Neural cell (in vitro differentiated cells): ENCODE measurements around the gene SH3BP4. TPM values are rescaled to one million over a fixed set of nuclear protein-coding genes. Genes with fewer than 3 reads are reported as not detected.

Experiments used
- H2AFZ ChIP-seq: fragments of 200-600, 300-800 bp; sonication (generic), shearing (Covaris generic); 2 replicates; pipeline ENCODE4 v1.6.0; 2014; ENCODE audit warnings: low read depth, mild to moderate bottlenecking, antibody characterized with exemption, low read length, moderate library complexity
- H3F3A ChIP-seq: fragments of 200-600 bp; shearing (Covaris generic); 2 replicates; pipeline ENCODE4 v1.6.1; 2016; ENCODE audit warnings: mild to moderate bottlenecking, moderate library complexity, mixed read lengths, antibody characterized with exemption, low read length; ENCODE audit not compliant: insufficient read depth, poor library complexity, severe bottlenecking
- H3K27ac ChIP-seq: fragments of 200-600, 300-800 bp; sonication (generic), shearing (Covaris generic); 2 replicates; pipeline ENCODE4 v1.5.1; 2014; ENCODE audit warnings: mild to moderate bottlenecking, low read length, moderate library complexity
- H3K27me3 ChIP-seq: fragments of 300-800, 200-600 bp; sonication (generic), shearing (Covaris generic); 2 replicates; pipeline ENCODE4 v1.6.0; 2014; ENCODE audit warnings: mild to moderate bottlenecking, low read depth, low read length, moderate library complexity; ENCODE audit not compliant: insufficient read depth
- H3K36me3 ChIP-seq: fragments of 300-800, 200-600 bp; sonication (generic), shearing (Covaris generic); 2 replicates; pipeline ENCODE4 v1.5.1; 2014; ENCODE audit warnings: mild to moderate bottlenecking, antibody characterized with exemption, low read length, moderate library complexity; ENCODE audit not compliant: insufficient read depth
- H3K4me2 ChIP-seq: fragments of 300-800, 200-600 bp; sonication (generic), shearing (Covaris generic); 2 replicates; pipeline ENCODE4 v1.6.0; 2014; ENCODE audit warnings: mild to moderate bottlenecking, low read length
- H3K4me3 ChIP-seq: fragments of 300-800, 200-600 bp; sonication (generic), shearing (Covaris generic); 2 replicates; pipeline ENCODE4 v1.5.1; 2014; ENCODE audit warnings: mild to moderate bottlenecking, low read length, moderate library complexity
- H3K79me2 ChIP-seq: fragments of 200-600 bp; shearing (Covaris generic); replicated peaks from 2 replicates; pipeline ENCODE4 v1.6.0; 2014; ENCODE audit warnings: mild to moderate bottlenecking, low read length, moderate library complexity; ENCODE audit not compliant: insufficient read depth
- H3K9ac ChIP-seq: fragments of 300-800, 200-600 bp; sonication (generic), shearing (Covaris generic); 2 replicates; pipeline ENCODE4 v1.6.1; 2016; ENCODE audit warnings: mild to moderate bottlenecking, low read length, mixed read lengths
- H3K9me2 ChIP-seq: fragments of 200-600 bp; shearing (Covaris generic); 2 replicates; pipeline ENCODE4 v1.6.1; 2016; ENCODE audit warnings: mild to moderate bottlenecking, low read length, mixed read lengths; ENCODE audit not compliant: insufficient read depth
- H3K9me3 ChIP-seq: fragments of 200-600, 300-800 bp; sonication (generic), shearing (Covaris generic); 2 replicates; pipeline ENCODE4 v1.6.1; 2016; ENCODE audit warnings: mild to moderate bottlenecking, mixed run types, low read length, moderate library complexity, mixed read lengths
- H4K20me1 ChIP-seq: fragments of 200-600 bp; shearing (Covaris generic); 2 replicates; pipeline ENCODE4 v1.6.1; 2016; ENCODE audit warnings: mild to moderate bottlenecking, mixed run types; ENCODE audit not compliant: insufficient read depth
- EP300 ChIP-seq: fragments of 450-650 bp; conservative IDR thresholded peaks from 2 replicates; pipeline ENCODE4 v1.6.1; 2014; ENCODE audit warnings: antibody characterized with exemption, mild to moderate bottlenecking, moderate library complexity; ENCODE audit not compliant: poor library complexity, severe bottlenecking
- EZH2 ChIP-seq: fragments of 200-600, 300-800 bp; shearing (Covaris generic), sonication (generic); IDR thresholded peaks from 2 replicates; pipeline ENCODE4 v1.6.1; 2014; ENCODE audit warnings: antibody characterized with exemption, low read length, borderline replicate concordance, mild to moderate bottlenecking; ENCODE audit not compliant: insufficient read depth, poor library complexity, severe bottlenecking
- MXI1 ChIP-seq: fragments of 450-650 bp; conservative IDR thresholded peaks from 2 replicates; pipeline ENCODE4 v1.6.1; 2014; ENCODE audit warnings: antibody characterized with exemption, mild to moderate bottlenecking; ENCODE audit not compliant: poor library complexity, severe bottlenecking
- POLR2AphosphoS5 ChIP-seq: IDR thresholded peaks from 2 replicates; pipeline ENCODE4 v1.6.1; 2012
- RAD21 ChIP-seq: fragments of 450-650 bp; conservative IDR thresholded peaks from 2 replicates; pipeline ENCODE4 v1.6.1; 2014; ENCODE audit warnings: antibody characterized with exemption, mild to moderate bottlenecking, moderate library complexity
- REST ChIP-seq: IDR thresholded peaks from 2 replicates; pipeline ENCODE4 v1.6.1; 2012; ENCODE audit warnings: borderline replicate concordance
- SMC3 ChIP-seq: fragments of 450-650 bp; conservative IDR thresholded peaks from 2 replicates; pipeline ENCODE4 v1.6.1; 2014; ENCODE audit warnings: antibody characterized with exemption, mild to moderate bottlenecking, moderate library complexity; ENCODE audit not compliant: poor library complexity
- TAF1 ChIP-seq: IDR thresholded peaks from 2 replicates; pipeline ENCODE4 v1.6.1; 2012; ENCODE audit warnings: low read depth
- polyA plus RNA-seq: library from polyadenylated mRNA; depleted of rRNA; stranded (reverse); fragments of >200 nt; gene quantifications from 2 replicates; pipeline ENCODE4 v1.2.3, GENCODE V29; 2014
- TF ChIP-seq, protein P1 (sequence below): fragments of 450-650 bp; IDR thresholded peaks from 2 replicates; pipeline ENCODE4 v1.5.1; 2014; ENCODE audit warnings: antibody characterized with exemption, mild to moderate bottlenecking, moderate library complexity; ENCODE audit not compliant: poor library complexity, severe bottlenecking

Gene SH3BP4
- polyA plus RNA-seq, 1 donor from 2014 or later: 3.3 TPM

DNA sequence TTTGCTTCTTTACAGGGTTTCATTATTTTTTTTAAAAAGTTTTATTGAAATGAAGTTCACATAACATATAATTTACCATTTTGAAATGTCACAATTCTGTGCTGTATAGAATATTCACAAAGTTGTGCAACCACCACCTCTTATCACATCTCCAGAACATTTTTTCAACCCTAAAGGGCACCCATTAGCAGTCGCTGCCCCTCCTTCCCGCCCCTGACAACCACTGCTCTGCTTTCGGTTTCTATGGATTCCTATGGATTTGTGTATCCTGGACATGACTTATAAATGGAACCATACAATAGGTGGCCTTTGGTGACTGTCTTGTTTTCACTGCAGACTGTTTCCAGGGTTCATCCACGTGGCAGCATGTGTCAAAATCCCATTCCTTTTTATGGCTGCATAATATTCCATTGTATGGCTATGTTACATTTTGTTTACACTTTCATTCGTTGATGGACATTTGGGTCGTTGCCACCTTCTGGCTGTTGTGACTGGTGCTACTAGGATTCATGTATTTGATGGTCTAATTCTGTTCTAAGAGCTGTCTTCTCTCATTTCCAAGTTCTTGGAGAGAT lies 52.6 kb downstream of the SH3BP4 start:
- Histone ChIP-seq H3K9ac (no peak overlapping the region), H3K4me2 (no peak overlapping the region), H3K27ac (no peak overlapping the region), H3K9me2 (no peaks in the 10 kb centered on the region), H3K4me3 (no peak overlapping the region), H3K9me3 (no peaks in the 10 kb centered on the region), H4K20me1 (no peaks in the 10 kb centered on the region), H3F3A (no peaks in the 10 kb centered on the region), H2AFZ (no peak overlapping the region), H3K36me3 (no peaks in the 10 kb centered on the region), H3K79me2 (peaks cover 16% of the 10 kb centered on the region), H3K27me3 (no peaks in the 10 kb centered on the region)
- TF ChIP-seq TAF1 (no peak), POLR2AphosphoS5 (no peak), EZH2 (no peak), REST (no peak), EP300 (no peak), MXI1 (no peak), RAD21 (no peak), SMC3 (no peak)
- TF ChIP-seq, protein P1, sequence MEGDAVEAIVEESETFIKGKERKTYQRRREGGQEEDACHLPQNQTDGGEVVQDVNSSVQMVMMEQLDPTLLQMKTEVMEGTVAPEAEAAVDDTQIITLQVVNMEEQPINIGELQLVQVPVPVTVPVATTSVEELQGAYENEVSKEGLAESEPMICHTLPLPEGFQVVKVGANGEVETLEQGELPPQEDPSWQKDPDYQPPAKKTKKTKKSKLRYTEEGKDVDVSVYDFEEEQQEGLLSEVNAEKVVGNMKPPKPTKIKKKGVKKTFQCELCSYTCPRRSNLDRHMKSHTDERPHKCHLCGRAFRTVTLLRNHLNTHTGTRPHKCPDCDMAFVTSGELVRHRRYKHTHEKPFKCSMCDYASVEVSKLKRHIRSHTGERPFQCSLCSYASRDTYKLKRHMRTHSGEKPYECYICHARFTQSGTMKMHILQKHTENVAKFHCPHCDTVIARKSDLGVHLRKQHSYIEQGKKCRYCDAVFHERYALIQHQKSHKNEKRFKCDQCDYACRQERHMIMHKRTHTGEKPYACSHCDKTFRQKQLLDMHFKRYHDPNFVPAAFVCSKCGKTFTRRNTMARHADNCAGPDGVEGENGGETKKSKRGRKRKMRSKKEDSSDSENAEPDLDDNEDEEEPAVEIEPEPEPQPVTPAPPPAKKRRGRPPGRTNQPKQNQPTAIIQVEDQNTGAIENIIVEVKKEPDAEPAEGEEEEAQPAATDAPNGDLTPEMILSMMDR: no peak

GRCh38 chr2:235005023-235005422 lies 53.2 kb downstream of the SH3BP4 start:
- Histone ChIP-seq H3K4me3 (no peak overlapping the region), H3K9me2 (no peaks in the 10 kb centered on the region), H4K20me1 (no peaks in the 10 kb centered on the region), H3K36me3 (no peaks in the 10 kb centered on the region), H3K27ac (no peak overlapping the region), H3K9me3 (no peaks in the 10 kb centered on the region), H3K27me3 (no peaks in the 10 kb centered on the region), H3K9ac (no peak overlapping the region), H3K79me2 (peaks cover 21% of the 10 kb centered on the region), H3F3A (no peaks in the 10 kb centered on the region), H3K4me2 (no peak overlapping the region), H2AFZ (no peak overlapping the region)
- TF ChIP-seq, protein P1: no peak
- TF ChIP-seq REST (no peak), SMC3 (no peak)
